Omental fat pad (tissue), 4 donors: ENCODE data around the gene KRTAP9-1. TPM values are rescaled to one million over a fixed set of nuclear protein-coding genes. Genes with fewer than 3 reads are reported as not detected.
"Not testable (repeated sequence)": the region's sequence is repeated elsewhere in the genome, so short reads cannot be mapped to it uniquely, and the experiment has no call there.

ENCODE experiments used
- ATAC-seq: fragments of 150-250 bp; one replicate; pipeline ENCODE4 v1.9.1; 2016; ENCODE audit warnings: mild to moderate bottlenecking, moderate library complexity; ENCODE audit not compliant: low FRiP score
- DNase-seq: peaks from one replicate; pipeline ENCODE4 v3.0.0-alpha.2; 2019; ENCODE audit warnings: low spot score
- CTCF ChIP-seq, 3 donors: fragments of 450-650 bp; IDR thresholded peaks; one replicate each; pipeline ENCODE4 v1.5.1; 2016 to 2017; ENCODE audit warnings: antibody characterized with exemption in 3 of 3, mild to moderate bottlenecking in 3 of 3, moderate library complexity in 2 of 3
- total RNA-seq, 4 donors: library from RNA; depleted of rRNA; stranded (reverse); fragments of >200 nt; gene quantifications; one replicate each; pipeline ENCODE4 v1.1.0, GENCODE V29; 2016

KRTAP9-1 gene
- total RNA-seq, 4 donors from 2014 or later = not detected

- DNase-seq (no peak), ATAC-seq (no peak)
- no peak for TF ChIP-seq CTCF (IDR thresholded peaks at IDR 0.05)
These were observed 40.1 kb upstream of the KRTAP9-1 start, which contains the start of gene KRTAP4-5 for GRCh38 chr17:41149652-41149985. Gene KRTAP4-5 (minus strand): TSS chr17:41149825. CDS start chr17:41149767, 58 bp downstream.

- no peak for ATAC-seq
- no peak for DNase-seq
- no peak for TF ChIP-seq CTCF (IDR thresholded peaks at IDR 0.05)
These were observed 39.7 kb upstream of the KRTAP9-1 start for GRCh38 chr17:41150026-41150425.

GRCh38 chr17:41151525-41151924, 38.2 kb upstream of the KRTAP9-1 start:
- ATAC-seq = no peak
- no peak for TF ChIP-seq CTCF (IDR thresholded peaks at IDR 0.05)
- no peak for DNase-seq

- DNase-seq (no peak), ATAC-seq (no peak)
- no peak for TF ChIP-seq CTCF (IDR thresholded peaks at IDR 0.05)
These were observed 35.8 kb upstream of the KRTAP9-1 start for GRCh38 chr17:41153856-41154255.

GRCh38 chr17:41160190-41160589, 29.5 kb upstream of the KRTAP9-1 start:
- DNase-seq, ATAC-seq: not testable (repeated sequence)

GRCh38 chr17:41160648-41161047, 29.0 kb upstream of the KRTAP9-1 start, which contains the start of gene KRTAP4-4:
Gene KRTAP4-4 (minus strand): TSS chr17:41160748. CDS start chr17:41160691, 57 bp downstream.
- no peak for ATAC-seq
- no peak for TF ChIP-seq CTCF (IDR thresholded peaks at IDR 0.05)
- no peak for DNase-seq

- no peak for ATAC-seq
- no peak for DNase-seq
- no peak for TF ChIP-seq CTCF (IDR thresholded peaks at IDR 0.05)
These were observed 25.9 kb upstream of the KRTAP9-1 start for GRCh38 chr17:41163828-41164227.

- ATAC-seq = no peak
- DNase-seq = no peak
- TF ChIP-seq CTCF (IDR thresholded peaks at IDR 0.05) = no peak
These were observed 22.1 kb upstream of the KRTAP9-1 start for GRCh38 chr17:41167561-41167960.
